ENCODE measurements around the gene PI16. TPM values are rescaled to one million over a fixed set of nuclear protein-coding genes. Genes with fewer than 3 reads are reported as not detected.
"Not testable (repeated sequence)": the region's sequence is repeated elsewhere in the genome, so short reads cannot be mapped to it uniquely, and the experiment has no call there.

PI16 gene
- total and polyA plus RNA-seq, 8 donors = 0.15 to 2.5 (median 0.70) TPM

GRCh38 chr6:36985808-36986703, 31.5 kb downstream of the PI16 start, which contains the start of gene MTCH1:
TSS of gene MTCH1 (minus strand) at chr6:36986196. CDS start at chr6:36986173, 23 bp downstream.
- Histone ChIP-seq H3K36me3 (peaks cover 0 to 8% of the 10 kb centered on the region in 2 donors), H3K27ac (peak within 1 kb of the TSS; percentile 95 to 98), H3K9me3 (no peaks in the 10 kb centered on the region), H3K27me3 (no peaks in the 10 kb centered on the region), H3K4me1 (peaks cover 16 to 50% of the 10 kb centered on the region in 2 donors), H3K4me3 (peak within 1 kb of the TSS; percentile 98 to 99)
- intact Hi-C loops (cut with DNase I) = loop anchor here in 1 of 2 donors (10.0 kb wide), 1 partner anchor 101 kb away; the partner anchor contains the start of gene C6orf89
- no peak for TF ChIP-seq CTCF (IDR thresholded peaks at IDR 0.05)
- ATAC-seq (peak; percentile 95), DNase-seq (peak; percentile 92 to 96 (median 94))

DNA sequence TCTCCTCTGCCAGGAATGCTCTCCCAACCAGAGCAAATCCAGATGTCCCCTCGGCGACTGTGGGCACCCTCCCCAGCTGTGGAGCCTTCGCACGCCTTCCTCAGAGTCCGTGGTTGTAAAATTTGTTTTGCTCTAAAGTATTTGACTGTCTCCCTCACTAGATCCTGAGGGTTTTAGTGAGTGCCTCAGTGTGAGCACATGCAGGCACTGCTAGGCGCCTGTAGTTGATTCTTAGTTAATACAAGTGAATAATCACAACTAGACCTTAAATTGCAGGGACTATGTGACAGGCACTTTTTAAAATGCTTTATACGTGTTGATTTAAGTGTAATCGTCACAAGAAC, 32.1 kb downstream of the PI16 start:
- DNase-seq = no peak
- no peak for TF ChIP-seq CTCF (IDR thresholded peaks at IDR 0.05)
- Histone ChIP-seq H3K27ac (peak overlapping the region; percentile 95 to 98), H3K9me3 (no peaks in the 10 kb centered on the region), H3K27me3 (no peaks in the 10 kb centered on the region), H3K4me3 (peak overlapping the region; percentile 98 to 99), H3K36me3 (peaks cover 0 to 2% of the 10 kb centered on the region in 2 donors), H3K4me1 (peaks cover 16 to 44% of the 10 kb centered on the region in 2 donors)
- intact Hi-C loops (cut with DNase I) = loop anchor here in 1 of 2 donors (10.0 kb wide), 1 partner anchor 102 kb away; the partner anchor contains the start of gene C6orf89
- ATAC-seq = peak; percentile 17

GRCh38 chr6:36989264-36989663, 34.7 kb downstream of the PI16 start:
- H3K4me3 ChIP-seq = no peak overlapping the region
- ATAC-seq (no peak), DNase-seq (no peak)
- intact Hi-C loops (cut with DNase I) = loop anchor here in 1 of 2 donors (10.0 kb wide), 1 partner anchor 104 kb away; the partner anchor contains the start of gene C6orf89
- H3K27me3 ChIP-seq = no peaks in the 10 kb centered on the region
- peaks cover 8 to 18% of the 10 kb centered on the region in 2 donors for H3K4me1 ChIP-seq
- H3K36me3 ChIP-seq = no peaks in the 10 kb centered on the region
- no peak for TF ChIP-seq CTCF (IDR thresholded peaks at IDR 0.05)
- H3K27ac ChIP-seq = no peak overlapping the region
- H3K9me3 ChIP-seq = no peaks in the 10 kb centered on the region

DNA sequence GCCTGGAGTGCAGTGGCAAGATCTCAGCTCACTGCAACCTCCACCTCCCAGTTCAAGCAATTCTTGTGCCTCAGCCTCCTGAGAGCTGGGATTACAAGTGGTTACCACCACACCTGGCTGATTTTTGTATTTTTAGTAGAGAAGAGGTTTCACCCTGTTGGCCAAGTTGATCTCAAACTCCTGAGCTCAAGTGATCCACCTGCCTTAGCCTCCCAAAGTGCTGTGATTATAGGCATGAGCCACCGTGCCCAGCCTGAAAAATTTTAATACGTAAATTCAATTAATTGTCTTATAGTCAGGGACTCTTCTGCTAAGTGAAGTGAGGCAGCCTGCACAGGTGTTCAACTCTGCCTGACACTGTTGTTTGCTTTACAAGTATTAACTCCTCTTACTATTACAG, 35.9 kb downstream of the PI16 start:
- intact Hi-C loops (cut with DNase I); H3K4me3 ChIP-seq; H3K27me3 ChIP-seq; ATAC-seq; H3K9me3 ChIP-seq; DNase-seq; H3K27ac ChIP-seq; H3K36me3 ChIP-seq: not testable (repeated sequence)
- peaks cover 4 to 13% of the 10 kb centered on the region in 2 donors for H3K4me1 ChIP-seq

GRCh38 chr6:36997811-36998722, 43.5 kb downstream of the PI16 start:
- intact Hi-C loops (cut with DNase I) = no loop called here
- Histone ChIP-seq H3K4me1 (no peaks in the 10 kb centered on the region), H3K4me3 (no peak overlapping the region), H3K9me3 (no peaks in the 10 kb centered on the region), H3K27ac (peak overlapping the region in 1 of 2 donors; percentile 59), H3K27me3 (no peaks in the 10 kb centered on the region), H3K36me3 (no peaks in the 10 kb centered on the region)
- no peak for TF ChIP-seq CTCF (IDR thresholded peaks at IDR 0.05)
- ATAC-seq = peak; percentile 82
- peak in 1 of 4 donors; percentile 34 for DNase-seq

All from left lung (tissue), 10 donors.